GM23338 (cell line): ENCODE measurements around the gene ZNF532. TPM values are rescaled to one million over a fixed set of nuclear protein-coding genes. Genes with fewer than 3 reads are reported as not detected.

ENCODE experiments used
- ATAC-seq: fragments of 200-7000 bp; cut with Tn5 transposase; 3 replicates; pipeline ENCODE4 v1.9.1; 2020
- DNase-seq: peaks from one replicate; pipeline ENCODE4 v3.0.0-alpha.2; 2015; ENCODE audit warnings: low spot score
- H2AFZ ChIP-seq: fragments of 200-600 bp; sonication (generic); 2 replicates; pipeline ENCODE4 v1.8.0; 2016; ENCODE audit warnings: antibody characterized with exemption, mild to moderate bottlenecking, moderate library complexity
- H3F3A ChIP-seq: fragments of 200-600 bp; sonication (generic); replicated peaks from 2 replicates; pipeline ENCODE4 v1.8.0; 2017; ENCODE audit warnings: antibody characterized with exemption, mixed run types, low read depth
- H3K27ac ChIP-seq: fragments of 200-600 bp; sonication (generic); 2 replicates; pipeline ENCODE4 v1.6.1; 2016; ENCODE audit warnings: low read depth
- H3K27me3 ChIP-seq: fragments of 200-600 bp; sonication (generic); 2 replicates; pipeline ENCODE4 v1.8.0; 2016; ENCODE audit warnings: mild to moderate bottlenecking, mixed run types, moderate library complexity; ENCODE audit not compliant: insufficient read depth
- H3K36me3 ChIP-seq: fragments of 200-600 bp; sonication (generic); 2 replicates; pipeline ENCODE4 v1.8.0; 2016; ENCODE audit warnings: mild to moderate bottlenecking; ENCODE audit not compliant: insufficient read depth
- H3K4me1 ChIP-seq: fragments of 200-600 bp; sonication (generic); 2 replicates; pipeline ENCODE4 v1.8.0; 2016; ENCODE audit warnings: mild to moderate bottlenecking, moderate library complexity; ENCODE audit not compliant: insufficient read depth
- H3K4me2 ChIP-seq: fragments of 200-600 bp; sonication (generic); 2 replicates; pipeline ENCODE4 v1.7.1; 2017; ENCODE audit warnings: mixed run types
- H3K4me3 ChIP-seq: fragments of 200-600 bp; sonication (generic); 2 replicates; pipeline ENCODE4 v1.6.1; 2016; ENCODE audit warnings: mixed run types
- H3K79me2 ChIP-seq: fragments of 200-600 bp; sonication (generic); replicated peaks from 2 replicates; pipeline ENCODE4 v1.8.0; 2017; ENCODE audit warnings: mild to moderate bottlenecking; ENCODE audit not compliant: insufficient read depth
- H3K9me2 ChIP-seq: fragments of 200-600 bp; sonication (generic); 2 replicates; pipeline ENCODE4 v1.8.0; 2017; ENCODE audit not compliant: insufficient read depth
- H4K20me1 ChIP-seq: fragments of 200-600 bp; sonication (generic); replicated peaks from 2 replicates; pipeline ENCODE4 v1.8.0; 2017; ENCODE audit warnings: mild to moderate bottlenecking; ENCODE audit not compliant: insufficient read depth
- H3K27ac Mint-ChIP-seq: 2 replicates; pipeline ENCODE4 v1.8.0; 2020; ENCODE audit warnings: inconsistent platforms, mild to moderate bottlenecking, moderate library complexity, mixed read lengths
- H3K27me3 Mint-ChIP-seq: 3 replicates; pipeline ENCODE4 v1.8.0; 2022; ENCODE audit warnings: low read depth, mild to moderate bottlenecking, moderate library complexity, mixed read lengths, inconsistent platforms; ENCODE audit not compliant: insufficient read depth, poor library complexity
- H3K36me3 Mint-ChIP-seq: 3 replicates; pipeline ENCODE4 v1.8.0; 2021; ENCODE audit warnings: low read depth, mild to moderate bottlenecking, inconsistent platforms, moderate library complexity, mixed read lengths
- H3K4me1 Mint-ChIP-seq: 3 replicates; pipeline ENCODE4 v1.8.0; 2020; ENCODE audit warnings: mild to moderate bottlenecking, inconsistent platforms, mixed read lengths
- H3K4me3 Mint-ChIP-seq: 3 replicates; pipeline ENCODE4 v1.8.0; 2021; ENCODE audit warnings: moderate library complexity, mild to moderate bottlenecking, inconsistent platforms, mixed read lengths
- H3K9me3 Mint-ChIP-seq: 3 replicates; pipeline ENCODE4 v1.8.0; 2020; ENCODE audit warnings: moderate library complexity, mild to moderate bottlenecking, inconsistent platforms, mixed read lengths
- CREB1 ChIP-seq: fragments of 250-450 bp; sonication (Bioruptor Pico); IDR thresholded peaks from 2 replicates; pipeline ENCODE4 v1.5.0; 2020; ENCODE audit warnings: low read depth, mild to moderate bottlenecking, moderate library complexity
- CTCF ChIP-seq, 2 experiments: fragments of 200-600 bp in 1 of 2; sonication (generic) in 1 of 2; conservative IDR thresholded peaks; 2 replicates each; pipeline versions ENCODE4 v1.5.1 to v1.6.1; 2016 to 2017; ENCODE audit warnings: antibody characterized with exemption in 2 of 2, low read depth in 2 of 2, mild to moderate bottlenecking in 2 of 2, moderate library complexity in 1 of 2
- ETS1 ChIP-seq: IDR thresholded peaks from 2 replicates; pipeline ENCODE4 v1.6.1; 2016; ENCODE audit warnings: antibody characterized with exemption
- EZH2phosphoT487 ChIP-seq: fragments of 200-600 bp; sonication (generic); IDR thresholded peaks from one replicate; pipeline ENCODE4 v1.8.1; 2018; ENCODE audit warnings: antibody characterized with exemption; ENCODE audit not compliant: unreplicated experiment
- JUNB ChIP-seq: IDR thresholded peaks from one replicate; pipeline ENCODE4 v1.6.1; 2016; ENCODE audit warnings: antibody characterized with exemption; ENCODE audit not compliant: unreplicated experiment
- NANOG ChIP-seq: IDR thresholded peaks from 2 replicates; pipeline ENCODE4 v1.6.1; 2016; ENCODE audit warnings: antibody characterized with exemption, borderline replicate concordance
- REST ChIP-seq: IDR thresholded peaks from one replicate; pipeline ENCODE4 v1.6.1; 2018; ENCODE audit warnings: antibody characterized with exemption; ENCODE audit not compliant: unreplicated experiment
- STAT1 ChIP-seq: IDR thresholded peaks from one replicate; pipeline ENCODE4 v1.6.1; 2016; ENCODE audit warnings: antibody characterized with exemption; ENCODE audit not compliant: unreplicated experiment
- ZNF331 ChIP-seq: fragments of 250-450 bp; sonication (Bioruptor Pico); IDR thresholded peaks from 2 replicates; pipeline ENCODE4 v1.5.0; 2020; ENCODE audit warnings: low read depth, mild to moderate bottlenecking, moderate library complexity
- polyA plus RNA-seq: library from polyadenylated mRNA; unstranded; fragments of >200 nt; fragmentation: Nextera tagmentation; extraction: Ambion mirVana; gene quantifications from 2 replicates; pipeline ENCODE4 v1.2.1, GENCODE V29; 2016
- total RNA-seq: library from RNA; depleted of rRNA; stranded (reverse); fragments of >200 nt; shearing (Covaris generic); gene quantifications from 2 replicates; pipeline ENCODE4 v1.2.3, GENCODE V29; 2014

The ZNF532 gene
- total and polyA plus RNA-seq, 2 experiments from 2014 or later, result 51.5 to 225 TPM

GRCh38 chr18:58937071-58937886 is 72.6 kb downstream of the ZNF532 start (continued):
- TF ChIP-seq ETS1 (no peak), CREB1 (CRISPR knock-in tag) (no peak), JUNB (no peak)

- Histone ChIP-seq H3F3A (peaks cover 34% of the 10 kb centered on the region), H3K36me3 (peaks cover 55% of the 10 kb centered on the region), H3K79me2 (peaks cover 89% of the 10 kb centered on the region), H3K27ac (peak overlapping the region; percentile 73), H3K4me3 (no peak overlapping the region), H4K20me1 (peaks cover 19% of the 10 kb centered on the region), H3K9me2 (no peaks in the 10 kb centered on the region), H3K4me1 (no peaks in the 10 kb centered on the region), H3K4me2 (no peak overlapping the region), H3K27me3 (no peaks in the 10 kb centered on the region), H2AFZ (no peak overlapping the region)
- Mint-ChIP-seq H3K4me3 (no peak overlapping the region), H3K27me3 (no peaks in the 10 kb centered on the region), H3K27ac (no peak overlapping the region), H3K4me1 (peaks cover 8% of the 10 kb centered on the region), H3K9me3 (no peaks in the 10 kb centered on the region), H3K36me3 (peaks cover 80% of the 10 kb centered on the region)
- no peak for TF ChIP-seq EZH2phosphoT487
- TF ChIP-seq REST, result no peak
- TF ChIP-seq CREB1 (CRISPR knock-in tag), result no peak
- no peak for TF ChIP-seq ETS1
- no peak for TF ChIP-seq ZNF331 (CRISPR knock-in tag)
- no peak for TF ChIP-seq JUNB
- no peak for TF ChIP-seq STAT1
- TF ChIP-seq NANOG, result no peak
- TF ChIP-seq CTCF (conservative IDR thresholded peaks at IDR 0.05; ENCODE audit: low read depth in 2 of 2), result no peak
- DNase-seq (no peak), ATAC-seq (no peak)
Observed at GRCh38 chr18:58937887-58938267, 73.2 kb downstream of the ZNF532 start.
